HEK293 (cell line): ENCODE data around the gene DCUN1D3.

Experiments used
- CTCF ChIA-PET: fragments of 350-600 bp; formaldehyde crosslinking; extraction: SDS; loops from one replicate; lab custom pipeline; 2021; ENCODE audit warnings: antibody characterized with exemption; lab: Yijun Ruan, JAX
- POLR2A ChIA-PET: fragments of 300-600 bp; formaldehyde crosslinking; extraction: SDS; loops from one replicate; lab custom pipeline; 2020; ENCODE audit warnings: antibody characterized with exemption, inconsistent platforms; lab: Yijun Ruan, JAX
- H3K27ac ChIP-seq: fragments of 200-500 bp; sonication (Bioruptor generic); 2 replicates; pipeline ENCODE4 v1.5.1; 2014; ENCODE audit warnings: low read depth, low read length, control low read depth, inconsistent platforms; ENCODE audit errors: extremely low read depth
- H3K36me3 ChIP-seq, 2 experiments: fragments of 200-500 bp in 1 of 2; sonication (Bioruptor generic) in 1 of 2; 1 replicate in 1 of 2; 2 replicates in 1 of 2; pipeline ENCODE4 v1.5.1; 2014 to 2017; ENCODE audit warnings: inconsistent platforms in 2 of 2, low read length in 2 of 2; ENCODE audit not compliant: control insufficient read depth in 2 of 2, insufficient read depth in 1 of 2
- H3K4me1 ChIP-seq: fragments of 200-500 bp; sonication (Bioruptor generic); 2 replicates; pipeline ENCODE4 v1.5.1; 2014; ENCODE audit warnings: mild to moderate bottlenecking, low read length, inconsistent platforms; ENCODE audit not compliant: control insufficient read depth, insufficient read depth
- H3K4me3 ChIP-seq: 2 replicates; pipeline ENCODE4 v1.5.1; 2011; ENCODE audit warnings: low read depth, mild to moderate bottlenecking, control low read depth, low read length, moderate library complexity
- H3K9me3 ChIP-seq: fragments of 200-500 bp; sonication (Bioruptor generic); 2 replicates; pipeline ENCODE4 v1.5.1; 2014; ENCODE audit warnings: low read depth, low read length, inconsistent platforms; ENCODE audit not compliant: control insufficient read depth, insufficient read depth
- BCL11A ChIP-seq: fragments of 450-650 bp; formaldehyde crosslinking; IDR thresholded peaks from 2 replicates; pipeline ENCODE4 v1.5.1; 2016; ENCODE audit warnings: low read depth, missing biosample characterization, missing genetic modification characterization
- EGR2 ChIP-seq: fragments of 450-650 bp; formaldehyde crosslinking; IDR thresholded peaks from 2 replicates; pipeline ENCODE4 v1.5.1; 2016; ENCODE audit warnings: low read depth, missing biosample characterization, missing genetic modification characterization
- FEZF1 ChIP-seq: fragments of 450-650 bp; formaldehyde crosslinking; IDR thresholded peaks from 2 replicates; pipeline ENCODE4 v1.5.1; 2016; ENCODE audit warnings: missing biosample characterization, missing genetic modification characterization
- HIC1 ChIP-seq: fragments of 450-650 bp; formaldehyde crosslinking; IDR thresholded peaks from 2 replicates; pipeline ENCODE4 v1.5.1; 2016; ENCODE audit warnings: missing biosample characterization, missing genetic modification characterization
- ZBTB1 ChIP-seq: fragments of 450-650 bp; formaldehyde crosslinking; IDR thresholded peaks from 2 replicates; pipeline ENCODE4 v1.5.1; 2016; ENCODE audit warnings: missing biosample characterization, missing genetic modification characterization
- ZBTB10 ChIP-seq: fragments of 450-650 bp; formaldehyde crosslinking; IDR thresholded peaks from 2 replicates; pipeline ENCODE4 v1.5.1; 2016; ENCODE audit warnings: missing biosample characterization, missing genetic modification characterization
- ZNF19 ChIP-seq: fragments of 450-650 bp; formaldehyde crosslinking; IDR thresholded peaks from 2 replicates; pipeline ENCODE4; 2016; ENCODE audit warnings: missing biosample characterization, missing genetic modification characterization, low read depth
- ZNF341 ChIP-seq: fragments of 450-650 bp; formaldehyde crosslinking; IDR thresholded peaks from 2 replicates; pipeline ENCODE4; 2016; ENCODE audit warnings: low read depth, missing biosample characterization, missing genetic modification characterization
- ZNF404 ChIP-seq: fragments of 450-650 bp; formaldehyde crosslinking; IDR thresholded peaks from 2 replicates; pipeline ENCODE4 v1.5.1; 2017; ENCODE audit warnings: missing biosample characterization, missing genetic modification characterization
- ZNF416 ChIP-seq: fragments of 450-650 bp; formaldehyde crosslinking; IDR thresholded peaks from 2 replicates; pipeline ENCODE4 v1.5.1; 2016; ENCODE audit warnings: missing biosample characterization, missing genetic modification characterization
- ZNF433 ChIP-seq: fragments of 450-650 bp; formaldehyde crosslinking; IDR thresholded peaks from 2 replicates; pipeline ENCODE4 v1.5.1; 2016; ENCODE audit warnings: missing biosample characterization, missing genetic modification characterization, low read depth
- ZNF664 ChIP-seq: fragments of 450-650 bp; formaldehyde crosslinking; IDR thresholded peaks from 2 replicates; pipeline ENCODE4 v1.5.1; 2016; ENCODE audit warnings: missing biosample characterization, missing genetic modification characterization
- ZNF677 ChIP-seq: fragments of 450-650 bp; IDR thresholded peaks from 2 replicates; pipeline ENCODE4 v1.5.0; 2018; ENCODE audit warnings: missing biosample characterization, mild to moderate bottlenecking, missing genetic modification characterization, moderate library complexity
- ZNF785 ChIP-seq: fragments of 450-650 bp; formaldehyde crosslinking; IDR thresholded peaks from 2 replicates; pipeline ENCODE4 v1.5.1; 2016; ENCODE audit warnings: missing biosample characterization, missing genetic modification characterization
- ZSCAN4 ChIP-seq: fragments of 450-650 bp; formaldehyde crosslinking; IDR thresholded peaks from 2 replicates; pipeline ENCODE4 v1.5.1; 2017; ENCODE audit warnings: missing biosample characterization, missing genetic modification characterization
- TF ChIP-seq, protein P1 (sequence below): fragments of 450-650 bp; formaldehyde crosslinking; IDR thresholded peaks from 2 replicates; pipeline ENCODE4 v1.5.1; 2016; ENCODE audit warnings: missing biosample characterization, missing genetic modification characterization

DCUN1D3 gene

GRCh38 chr16:20874088-20874581 is 26.0 kb downstream of the DCUN1D3 start (continued):
- no peak for TF ChIP-seq ZBTB10 (tag by site-specific recombination)
- no peak for TF ChIP-seq ZNF664 (tag by site-specific recombination)
- no peak for TF ChIP-seq ZNF19 (tag by site-specific recombination)
- TF ChIP-seq, protein P1, sequence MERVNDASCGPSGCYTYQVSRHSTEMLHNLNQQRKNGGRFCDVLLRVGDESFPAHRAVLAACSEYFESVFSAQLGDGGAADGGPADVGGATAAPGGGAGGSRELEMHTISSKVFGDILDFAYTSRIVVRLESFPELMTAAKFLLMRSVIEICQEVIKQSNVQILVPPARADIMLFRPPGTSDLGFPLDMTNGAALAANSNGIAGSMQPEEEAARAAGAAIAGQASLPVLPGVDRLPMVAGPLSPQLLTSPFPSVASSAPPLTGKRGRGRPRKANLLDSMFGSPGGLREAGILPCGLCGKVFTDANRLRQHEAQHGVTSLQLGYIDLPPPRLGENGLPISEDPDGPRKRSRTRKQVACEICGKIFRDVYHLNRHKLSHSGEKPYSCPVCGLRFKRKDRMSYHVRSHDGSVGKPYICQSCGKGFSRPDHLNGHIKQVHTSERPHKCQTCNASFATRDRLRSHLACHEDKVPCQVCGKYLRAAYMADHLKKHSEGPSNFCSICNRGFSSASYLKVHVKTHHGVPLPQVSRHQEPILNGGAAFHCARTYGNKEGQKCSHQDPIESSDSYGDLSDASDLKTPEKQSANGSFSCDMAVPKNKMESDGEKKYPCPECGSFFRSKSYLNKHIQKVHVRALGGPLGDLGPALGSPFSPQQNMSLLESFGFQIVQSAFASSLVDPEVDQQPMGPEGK (tag by site-specific recombination), result no peak
- no peak for TF ChIP-seq ZNF404
- no peak for TF ChIP-seq ZSCAN4 (tag by site-specific recombination)
- no peak for TF ChIP-seq HIC1 (tag by site-specific recombination)
- no peak for TF ChIP-seq EGR2 (tag by site-specific recombination)
- no peak for TF ChIP-seq ZNF416 (tag by site-specific recombination)
- TF ChIP-seq, all 188 proteins: peak for 0

GRCh38 chr16:20873331-20873730 is 26.8 kb downstream of the DCUN1D3 start:
- H3K4me1 ChIP-seq, result peaks cover 1% of the 10 kb centered on the region; the same call in 1 of the 2 replicates
- no peak overlapping the region for H3K4me3 ChIP-seq
- ChIA-PET CTCF (interaction anchor here (0.8 kb wide), 1 partner anchor 23 kb away, joined by 3 read pairs; no protein-coding TSS in a partner anchor), POLR2A (no interaction called here)
- H3K27ac ChIP-seq, result no peak overlapping the region
- no peaks in the 10 kb centered on the region for H3K9me3 ChIP-seq
- H3K36me3 ChIP-seq, result no peaks in the 10 kb centered on the region
- TF ChIP-seq ZNF664 (tag by site-specific recombination) (no peak), ZNF341 (tag by site-specific recombination) (no peak), ZNF785 (no peak), ZNF677 (tag by site-specific recombination) (no peak), BCL11A (tag by site-specific recombination) (no peak), FEZF1 (tag by site-specific recombination) (no peak), ZNF433 (tag by site-specific recombination) (no peak), ZBTB1 (tag by site-specific recombination) (no peak)
